Ishikawa (cell line): ENCODE data around the gene CELF2.

ENCODE experiments used
- CEBPB ChIP-seq: IDR thresholded peaks from 2 replicates; pipeline ENCODE4 v1.6.1; 2012
- CREB1 ChIP-seq: IDR thresholded peaks from 2 replicates; pipeline ENCODE4 v1.6.1; 2012; ENCODE audit warnings: low read depth
- EGR1 ChIP-seq: IDR thresholded peaks from 2 replicates; pipeline ENCODE4 v1.6.1; 2012
- EP300 ChIP-seq: IDR thresholded peaks from 2 replicates; pipeline ENCODE4 v1.6.1; 2012; ENCODE audit warnings: borderline replicate concordance
- FOXM1 ChIP-seq: IDR thresholded peaks from 2 replicates; pipeline ENCODE4 v1.6.1; 2012; ENCODE audit warnings: low read depth, borderline replicate concordance
- MAX ChIP-seq: IDR thresholded peaks from 2 replicates; pipeline ENCODE4 v1.6.1; 2012
- NFIC ChIP-seq: IDR thresholded peaks from 2 replicates; pipeline ENCODE4 v1.6.1; 2012
- RAD21 ChIP-seq: IDR thresholded peaks from 2 replicates; pipeline ENCODE4 v1.6.1; 2012; ENCODE audit warnings: low read depth
- REST ChIP-seq: IDR thresholded peaks from 2 replicates; pipeline ENCODE4 v1.6.1; 2012; ENCODE audit warnings: low read depth, mild to moderate bottlenecking
- TAF1 ChIP-seq: IDR thresholded peaks from 2 replicates; pipeline ENCODE4 v1.6.1; 2012; ENCODE audit warnings: low read depth, mild to moderate bottlenecking
- TCF12 ChIP-seq: IDR thresholded peaks from 2 replicates; pipeline ENCODE4 v1.6.1; 2012; ENCODE audit warnings: low read depth
- TEAD4 ChIP-seq: IDR thresholded peaks from 2 replicates; pipeline ENCODE4 v1.6.1; 2012
- USF1 ChIP-seq: IDR thresholded peaks from 2 replicates; pipeline ENCODE4 v1.6.1; 2012
- YY1 ChIP-seq: IDR thresholded peaks from 2 replicates; pipeline ENCODE4 v1.6.1; 2012; ENCODE audit warnings: low read depth
- ZBTB7A ChIP-seq: IDR thresholded peaks from 2 replicates; pipeline ENCODE4 v1.6.1; 2012; ENCODE audit warnings: low read depth

The CELF2 gene

GRCh38 chr10:10989669-10990068 is 28.0 kb upstream of the CELF2 start:
- TF ChIP-seq CREB1 (no peak), YY1 (no peak), RAD21 (no peak), USF1 (no peak), FOXM1 (no peak), REST (no peak), TCF12 (no peak), TAF1 (no peak), NFIC (no peak), MAX (no peak), EGR1 (no peak), EP300 (no peak), ZBTB7A (no peak), CEBPB (no peak), TEAD4 (no peak)

GRCh38 chr10:10991144-10991543 is 26.5 kb upstream of the CELF2 start:
- TF ChIP-seq NFIC (no peak), CEBPB (no peak), YY1 (no peak), EGR1 (no peak), USF1 (no peak), EP300 (no peak), FOXM1 (no peak), CREB1 (no peak), RAD21 (no peak), ZBTB7A (no peak), MAX (no peak), TCF12 (no peak), REST (no peak)

GRCh38 chr10:10992072-10992471 is 25.6 kb upstream of the CELF2 start:
- TF ChIP-seq TAF1 (no peak), YY1 (no peak), CREB1 (no peak), TCF12 (no peak), NFIC (no peak), ZBTB7A (no peak), EGR1 (no peak), MAX (no peak), CEBPB (no peak), FOXM1 (no peak), EP300 (no peak), REST (no peak), USF1 (no peak), TEAD4 (no peak), RAD21 (no peak)

- TF ChIP-seq ZBTB7A (no peak), CREB1 (no peak), REST (no peak), NFIC (no peak), USF1 (no peak), TAF1 (no peak), EP300 (no peak), YY1 (no peak), EGR1 (no peak), RAD21 (no peak), TEAD4 (no peak), MAX (no peak), FOXM1 (no peak), TCF12 (no peak)
These were observed 24.5 kb upstream of the CELF2 start for GRCh38 chr10:10992961-10993714.
